NT2/D1 (cell line): ENCODE data around the gene P2RX6.

ENCODE experiments used
- SUZ12 ChIP-seq: IDR thresholded peaks from 2 replicates; pipeline ENCODE4 v1.6.1; 2011; ENCODE audit not compliant: insufficient read length, insufficient read depth; ENCODE audit errors: extremely low read depth
- YY1 ChIP-seq: IDR thresholded peaks from 2 replicates; pipeline ENCODE4 v1.6.1; 2011; ENCODE audit not compliant: insufficient read length, insufficient read depth
- ZNF274 ChIP-seq: IDR thresholded peaks from 2 replicates; pipeline ENCODE4 v1.6.1; 2011; ENCODE audit warnings: mild to moderate bottlenecking, low read depth, low read length

GRCh38 chr22:21051831-21052400, 37.0 kb downstream of the P2RX6 start:
- TF ChIP-seq SUZ12 (no peak), ZNF274 (no peak), YY1 (no peak)
